NCI-H146 (cell line): Measurements from ENCODE around the gene MINDY1.

ENCODE experiments used
- DNase-seq: peaks from one replicate; lab custom pipeline; 2025; lab: John Stamatoyannopoulos, UW

MINDY1 gene, protein sequence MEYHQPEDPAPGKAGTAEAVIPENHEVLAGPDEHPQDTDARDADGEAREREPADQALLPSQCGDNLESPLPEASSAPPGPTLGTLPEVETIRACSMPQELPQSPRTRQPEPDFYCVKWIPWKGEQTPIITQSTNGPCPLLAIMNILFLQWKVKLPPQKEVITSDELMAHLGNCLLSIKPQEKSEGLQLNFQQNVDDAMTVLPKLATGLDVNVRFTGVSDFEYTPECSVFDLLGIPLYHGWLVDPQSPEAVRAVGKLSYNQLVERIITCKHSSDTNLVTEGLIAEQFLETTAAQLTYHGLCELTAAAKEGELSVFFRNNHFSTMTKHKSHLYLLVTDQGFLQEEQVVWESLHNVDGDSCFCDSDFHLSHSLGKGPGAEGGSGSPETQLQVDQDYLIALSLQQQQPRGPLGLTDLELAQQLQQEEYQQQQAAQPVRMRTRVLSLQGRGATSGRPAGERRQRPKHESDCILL

DNA sequence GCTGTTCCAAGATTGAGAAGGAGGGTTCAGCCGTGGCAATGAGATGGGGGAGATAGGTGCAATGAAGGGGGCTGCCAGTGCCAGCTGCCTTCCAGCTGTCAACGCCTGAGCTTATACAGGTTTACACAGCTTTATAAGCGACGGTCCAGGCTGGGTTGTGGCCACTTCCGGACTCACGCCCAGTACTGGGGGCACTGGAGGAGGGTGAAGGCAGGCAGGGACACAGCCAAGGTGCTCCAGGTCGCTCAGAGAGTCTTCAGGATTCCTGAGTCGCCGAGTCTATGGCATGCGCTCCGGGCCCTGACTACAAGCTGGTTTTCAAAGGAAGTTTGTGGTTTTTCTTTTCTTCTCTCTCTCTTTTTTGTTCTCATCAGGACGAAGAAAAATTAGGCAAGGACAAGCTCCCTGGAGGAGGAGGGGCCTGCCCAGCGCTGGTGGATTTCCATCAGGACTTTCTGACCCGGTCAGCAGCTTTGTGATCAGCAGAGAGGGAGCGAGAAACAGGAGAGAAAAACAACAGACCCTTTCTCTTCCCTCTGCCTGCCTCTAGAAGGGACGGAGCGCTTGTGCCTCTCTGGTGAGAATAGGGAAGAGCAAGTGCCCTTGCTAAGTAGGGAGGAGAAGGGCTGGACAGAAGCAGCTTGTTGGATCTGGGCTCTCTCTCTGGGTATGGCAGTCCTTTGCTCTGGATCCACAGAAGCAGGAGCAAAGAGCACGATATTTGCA, at the start of gene MINDY1:
MINDY1 (minus strand) TSS at position 576 of the 726 bp plus-strand sequence. CDS start 4,285 bp downstream, outside the sequence.
- peak; percentile 84 for DNase-seq

DNA sequence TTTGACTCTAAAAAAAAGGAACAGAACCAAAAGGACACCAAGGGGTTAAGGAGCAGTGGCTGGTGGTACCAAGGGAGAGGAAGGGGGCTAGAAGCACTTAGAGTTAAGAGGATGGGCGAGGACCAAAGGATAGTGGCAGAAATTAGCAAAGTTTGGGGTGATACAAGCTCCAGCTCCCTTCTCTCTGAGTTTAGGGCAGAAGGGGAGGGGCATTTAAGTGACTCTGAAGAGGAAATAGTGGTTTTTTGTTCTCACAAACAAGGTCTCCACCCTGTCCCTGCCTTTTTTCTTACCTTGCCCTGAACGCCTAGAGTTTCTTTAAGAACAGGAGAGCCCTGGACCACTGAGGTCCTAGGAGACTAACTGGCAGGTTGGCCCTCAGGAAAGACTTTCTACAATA, 49.4 kb upstream of the MINDY1 start:
- DNase-seq = no peak

DNA sequence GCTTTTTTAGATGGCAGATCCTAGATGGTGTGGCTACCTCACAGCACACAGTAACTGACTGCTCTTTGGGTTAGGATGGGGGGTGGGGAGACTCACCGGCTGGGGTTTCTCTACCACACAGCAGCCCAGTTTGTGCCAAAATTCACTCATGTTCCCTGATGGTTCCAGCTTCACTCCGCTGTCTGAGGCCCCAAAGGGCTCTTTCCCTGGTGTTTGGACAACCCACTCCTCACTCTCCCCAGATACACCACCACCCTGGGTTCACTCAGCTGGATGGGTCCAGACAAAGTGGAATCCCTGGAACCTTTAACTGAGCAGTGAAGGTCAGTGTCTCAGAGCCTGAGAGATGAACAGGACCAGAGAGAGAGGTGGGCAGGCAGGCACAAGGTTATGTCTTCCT, 48.9 kb upstream of the MINDY1 start:
- no peak for DNase-seq

DNA sequence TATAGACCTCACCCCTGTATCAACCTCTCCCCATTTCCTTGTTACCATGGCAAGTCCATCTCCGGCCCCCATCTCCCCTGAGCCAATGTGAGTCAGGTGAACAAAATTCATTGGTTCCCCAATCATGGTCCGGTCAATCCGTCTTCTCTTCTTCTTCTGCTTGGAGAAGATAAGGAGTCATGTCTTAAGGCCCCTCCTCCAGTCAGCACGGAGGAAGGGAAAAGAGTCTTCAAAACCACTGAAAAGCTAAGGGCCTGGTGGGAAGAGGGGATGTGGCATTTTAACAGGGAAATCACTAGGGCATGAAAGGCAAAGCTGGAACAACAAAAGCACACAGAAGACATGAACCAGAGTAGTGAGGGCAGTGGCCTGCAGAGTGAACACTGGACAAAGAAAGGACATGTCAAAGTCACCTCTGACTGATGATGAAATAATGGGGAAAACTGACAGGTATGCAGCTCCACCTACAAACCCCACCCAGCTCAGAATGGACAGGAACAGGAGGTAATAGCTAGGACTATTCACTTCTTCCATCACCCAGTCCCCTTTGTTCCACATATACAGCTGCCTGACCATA, 48.4 kb upstream of the MINDY1 start:
- no peak for DNase-seq

DNA sequence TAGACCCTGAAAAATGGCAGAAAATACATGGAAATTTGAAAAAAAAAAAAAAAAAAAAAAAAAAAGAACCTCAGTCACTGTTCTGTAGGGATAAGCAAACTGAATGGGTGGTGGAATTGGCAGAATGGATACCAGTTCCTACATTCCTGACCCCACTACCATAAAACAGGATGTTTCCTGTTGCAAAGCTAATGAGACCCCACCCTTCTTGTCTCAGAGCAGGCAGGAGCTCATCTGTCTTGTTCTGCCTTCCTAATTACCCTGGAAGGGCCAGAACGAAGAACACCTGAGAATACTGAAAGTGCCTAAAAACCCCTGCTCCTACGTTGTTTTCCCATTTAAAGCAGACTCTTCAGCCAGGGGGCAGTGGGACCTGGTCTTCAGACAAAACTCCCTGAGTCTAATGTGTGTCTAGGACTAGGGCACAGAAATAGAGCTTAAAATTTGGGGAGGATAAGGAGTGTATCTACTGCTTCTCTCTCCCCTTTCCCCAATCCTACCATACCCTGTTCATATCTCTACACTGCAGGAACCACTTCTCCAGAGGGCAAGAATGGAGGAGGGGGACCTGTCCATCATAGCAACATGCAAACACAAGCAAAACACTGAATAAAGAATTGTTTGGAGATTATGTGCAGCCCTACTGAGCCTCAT, 44.8 kb upstream of the MINDY1 start:
- DNase-seq = no peak

DNA sequence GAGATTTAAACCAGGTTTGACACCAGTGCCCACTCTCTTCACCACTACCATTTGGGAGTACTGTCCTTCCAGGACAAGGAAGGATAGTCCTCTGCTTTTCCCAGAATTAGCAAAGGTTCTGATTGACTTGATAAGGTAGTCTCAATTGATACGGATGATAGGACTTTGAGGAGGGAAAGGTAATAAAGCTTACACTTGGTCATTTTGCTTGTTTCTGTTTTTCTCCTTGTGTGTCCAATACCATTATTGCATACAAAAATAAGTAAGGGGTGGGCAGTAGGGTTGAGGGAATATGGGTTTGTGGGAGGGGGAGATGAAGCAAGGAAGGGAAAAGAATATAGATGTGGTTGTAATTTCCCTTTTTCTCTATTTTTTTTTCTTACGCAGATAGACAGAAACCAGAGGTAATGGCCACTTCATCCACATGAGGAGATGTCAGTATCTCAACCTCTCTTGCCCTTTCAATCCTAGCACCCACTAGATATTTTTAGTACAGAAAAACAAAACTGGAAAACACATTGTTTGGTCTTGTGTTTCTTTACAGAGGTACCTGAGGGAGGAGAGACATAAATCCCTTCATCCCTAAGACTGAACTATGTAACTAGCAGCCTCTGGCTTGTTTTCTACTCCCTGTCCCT, 43.5 kb upstream of the MINDY1 start:
- DNase-seq = no peak

DNA sequence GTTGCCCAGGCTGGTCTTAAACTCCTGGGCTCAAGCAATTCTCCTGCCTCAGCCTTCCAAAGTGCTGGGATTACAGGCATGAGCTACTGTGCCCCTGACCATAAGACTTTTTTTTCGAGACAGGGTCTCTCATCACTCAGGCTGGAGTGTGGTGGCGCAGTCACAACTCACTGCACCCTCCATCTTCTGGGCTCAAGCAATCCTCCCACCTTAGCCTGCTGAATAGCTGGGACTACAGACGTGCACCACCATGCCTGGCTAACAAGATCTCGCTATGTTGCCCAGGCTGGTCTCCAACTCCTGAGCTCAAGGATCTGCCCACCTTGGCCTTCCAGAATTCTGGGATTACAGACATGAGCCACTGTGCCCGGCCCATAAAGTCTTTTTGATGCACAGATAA, 42.8 kb upstream of the MINDY1 start:
- no peak for DNase-seq

DNA sequence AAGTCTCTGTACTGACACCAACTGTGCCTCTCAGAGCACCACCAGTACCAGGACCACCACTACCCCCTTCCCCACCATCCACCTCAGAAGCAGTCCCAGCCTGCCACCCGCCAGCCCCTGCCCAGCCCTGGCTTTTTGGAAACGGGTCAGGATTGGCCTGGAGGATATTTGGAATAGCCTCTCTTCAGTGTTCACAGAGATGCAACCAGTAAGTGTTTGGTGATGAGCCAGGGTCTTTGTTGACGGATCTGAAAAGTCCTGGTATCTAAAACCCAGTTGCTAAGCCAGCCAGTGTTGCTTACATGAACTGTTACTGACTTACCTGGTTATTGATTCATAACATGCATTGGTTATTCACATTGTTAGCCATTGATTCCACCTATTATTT, 41.9 kb upstream of the MINDY1 start:
- DNase-seq = no peak

DNA sequence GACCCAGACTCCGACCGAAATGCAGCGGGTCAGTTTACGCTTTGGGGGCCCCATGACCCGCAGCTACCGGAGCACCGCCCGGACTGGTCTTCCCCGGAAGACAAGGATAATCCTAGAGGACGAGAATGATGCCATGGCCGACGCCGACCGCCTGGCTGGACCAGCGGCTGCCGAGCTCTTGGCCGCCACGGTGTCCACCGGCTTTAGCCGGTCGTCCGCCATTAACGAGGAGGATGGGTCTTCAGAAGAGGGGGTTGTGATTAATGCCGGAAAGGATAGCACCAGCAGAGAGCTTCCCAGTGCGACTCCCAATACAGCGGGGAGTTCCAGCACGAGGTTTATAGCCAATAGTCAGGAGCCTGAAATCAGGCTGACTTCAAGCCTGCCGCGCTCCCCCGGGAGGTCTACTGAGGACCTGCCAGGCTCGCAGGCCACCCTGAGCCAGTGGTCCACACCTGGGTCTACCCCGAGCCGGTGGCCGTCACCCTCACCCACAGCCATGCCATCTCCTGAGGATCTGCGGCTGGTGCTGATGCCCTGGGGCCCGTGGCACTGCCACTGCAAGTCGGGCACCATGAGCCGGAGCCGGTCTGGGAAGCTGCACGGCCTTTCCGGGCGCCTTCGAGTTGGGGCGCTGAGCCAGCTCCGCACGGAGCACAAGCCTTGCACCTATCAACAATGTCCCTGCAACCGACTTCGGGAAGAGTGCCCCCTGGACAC, 41.4 kb upstream of the MINDY1 start:
- DNase-seq = peak; percentile 73

DNA sequence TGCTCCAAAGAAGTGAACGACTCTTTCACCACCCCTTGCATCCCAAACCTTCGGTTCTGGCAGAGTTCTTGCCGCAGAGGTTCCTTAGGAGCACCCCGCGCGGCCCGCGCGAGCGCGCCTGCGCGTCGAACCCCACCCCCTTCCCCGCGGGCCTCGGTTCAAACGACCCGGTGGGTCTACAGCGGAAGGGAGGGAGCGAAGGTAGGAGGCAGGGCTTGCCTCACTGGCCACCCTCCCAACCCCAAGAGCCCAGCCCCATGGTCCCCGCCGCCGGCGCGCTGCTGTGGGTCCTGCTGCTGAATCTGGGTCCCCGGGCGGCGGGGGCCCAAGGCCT, 40.9 kb upstream of the MINDY1 start, which contains the start of gene C1orf56:
C1orf56 (plus strand) TSS at position 161 of the 334 bp plus-strand sequence; CDS start at position 258, 97 bp downstream.
- peak; percentile 86 for DNase-seq

DNA sequence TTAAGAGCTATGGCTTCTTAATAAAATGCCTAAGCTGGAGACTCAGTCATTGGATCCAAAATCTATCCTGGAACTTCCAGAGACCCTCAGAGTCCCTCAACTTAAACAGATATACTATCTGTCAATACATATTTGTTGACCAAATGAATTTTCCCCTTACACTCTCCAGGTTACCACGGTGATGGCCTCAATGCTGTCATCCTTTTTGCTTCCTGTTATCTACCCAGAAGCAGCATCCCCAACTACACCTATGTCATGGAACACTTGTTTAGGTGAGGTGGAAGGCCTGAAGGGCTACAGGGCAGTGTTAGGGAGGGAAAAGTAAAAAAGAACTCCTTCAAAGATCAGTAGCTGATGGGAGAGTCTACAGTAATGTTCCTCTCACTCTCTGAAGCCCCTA, 36.5 kb upstream of the MINDY1 start:
- no peak for DNase-seq

DNA sequence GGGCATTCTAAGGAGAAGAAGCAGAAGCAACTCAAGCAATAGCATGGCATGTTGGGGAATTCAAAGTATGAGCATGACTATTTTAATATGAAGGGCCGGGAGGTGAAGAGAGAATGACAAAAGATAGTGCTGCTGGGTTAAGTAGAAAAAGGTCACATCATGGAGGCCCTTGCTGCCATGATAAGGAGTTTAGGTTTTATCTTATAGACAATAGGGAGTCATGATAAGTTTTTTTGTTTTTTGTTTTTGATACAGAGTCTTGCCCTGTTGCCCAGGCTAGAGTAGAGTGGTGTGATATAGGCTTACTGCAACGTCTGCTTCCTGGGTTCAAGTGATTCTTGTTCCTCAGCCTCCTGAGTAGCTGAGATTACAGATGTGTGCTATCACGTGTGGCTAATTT, 32.8 kb upstream of the MINDY1 start:
- DNase-seq = no peak

DNA sequence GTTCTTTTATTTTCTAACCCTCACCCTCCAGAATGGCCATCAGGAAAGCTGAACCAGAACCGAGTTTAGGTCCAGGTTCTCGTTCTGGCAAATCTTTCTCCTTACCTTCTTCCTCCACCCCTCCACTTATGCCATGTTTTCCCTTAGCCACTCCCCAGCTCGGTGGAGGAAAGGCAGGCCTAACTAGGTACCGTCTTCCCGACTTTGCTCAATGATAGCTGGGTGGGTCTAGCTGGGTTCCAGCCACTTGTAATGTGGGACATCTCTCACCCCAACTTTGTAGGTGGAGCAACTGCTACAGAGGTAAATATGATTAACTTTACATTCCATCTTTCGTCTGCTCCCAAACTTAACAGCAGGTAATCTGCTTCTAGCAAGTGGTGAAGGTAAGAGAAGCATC, 30.3 kb upstream of the MINDY1 start:
- no peak for DNase-seq

DNA sequence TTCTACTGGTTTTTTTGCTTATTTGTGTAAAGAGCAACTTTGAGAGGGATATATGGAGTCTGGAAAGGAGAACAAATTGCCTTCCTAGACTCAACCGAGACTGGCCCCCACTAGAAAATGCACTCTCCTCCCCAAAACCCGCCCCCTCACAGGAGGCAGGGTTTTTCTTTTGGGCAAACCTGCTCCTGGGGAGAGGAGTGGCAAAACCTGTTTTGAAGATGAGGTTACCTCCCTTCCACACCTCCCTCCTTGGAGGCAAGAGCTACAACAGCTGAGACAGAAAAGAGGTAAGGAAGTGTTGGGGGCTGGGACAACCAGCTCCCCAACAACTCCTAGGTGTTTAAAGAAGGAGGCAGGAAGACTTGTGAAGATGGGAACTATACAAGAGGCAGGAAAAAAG, 29.7 kb upstream of the MINDY1 start, which contains the start of gene BNIPL:
BNIPL (plus strand) TSS at position 231 of the 400 bp plus-strand sequence; CDS start at position 371, 140 bp downstream.
- no peak for DNase-seq

DNA sequence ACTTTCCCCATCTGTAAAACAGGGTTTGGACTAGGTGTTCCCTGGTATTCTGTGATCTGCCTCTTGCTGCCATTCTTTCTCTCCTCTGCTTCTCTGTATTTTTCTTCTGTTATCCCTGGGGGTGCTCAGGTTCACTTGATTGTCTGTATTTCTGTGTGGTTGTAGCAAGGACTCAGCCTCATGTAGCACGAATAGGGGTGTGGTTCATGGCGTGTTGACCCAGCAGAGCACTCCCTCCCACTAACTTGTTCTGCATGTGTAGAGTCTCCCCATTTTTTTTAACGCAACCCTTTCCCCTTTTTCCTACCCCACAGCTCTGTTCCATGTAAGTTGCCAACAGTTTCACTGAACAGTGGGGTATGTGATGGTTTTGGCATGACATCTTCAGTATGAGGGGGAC, 28.5 kb upstream of the MINDY1 start:
- DNase-seq = no peak

DNA sequence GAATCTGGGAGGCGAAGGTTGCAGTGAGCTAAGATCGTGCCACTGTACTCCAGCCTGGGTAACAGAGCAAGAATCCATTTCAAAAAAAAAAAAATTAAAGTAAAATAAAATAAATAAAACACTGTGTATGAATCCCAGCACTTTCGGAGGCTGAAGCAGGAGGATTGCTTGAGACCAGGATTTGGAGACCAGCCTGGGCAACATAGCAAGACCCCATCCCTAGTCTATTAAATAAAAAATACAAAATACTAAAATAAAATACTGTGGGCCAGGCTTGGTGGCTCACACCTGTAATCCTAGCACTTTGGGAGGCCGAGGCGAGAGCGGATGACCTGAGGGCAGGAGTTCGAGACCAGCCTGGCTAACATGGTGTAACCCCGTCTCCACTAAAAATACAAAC, 25.5 kb upstream of the MINDY1 start:
- no peak for DNase-seq

DNA sequence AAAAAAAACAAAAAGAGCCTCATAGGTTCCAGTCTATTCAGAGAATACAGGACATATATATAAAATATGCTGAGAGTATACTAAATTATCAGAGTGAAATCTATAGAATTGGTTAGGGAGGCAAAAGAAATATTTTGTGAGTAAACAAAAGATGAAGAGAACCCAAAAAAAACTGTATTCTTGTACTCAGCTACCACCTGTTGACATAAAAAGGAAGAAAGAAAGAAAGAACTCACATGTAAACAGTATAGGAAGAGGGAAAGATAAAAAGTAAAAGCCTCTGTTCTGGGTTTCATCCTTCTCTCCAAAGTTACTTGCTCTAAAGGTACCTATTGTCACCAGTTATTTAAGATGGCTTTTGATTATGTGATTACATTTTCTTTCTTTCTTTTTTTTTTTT, 19.8 kb upstream of the MINDY1 start:
- DNase-seq = no peak

DNA sequence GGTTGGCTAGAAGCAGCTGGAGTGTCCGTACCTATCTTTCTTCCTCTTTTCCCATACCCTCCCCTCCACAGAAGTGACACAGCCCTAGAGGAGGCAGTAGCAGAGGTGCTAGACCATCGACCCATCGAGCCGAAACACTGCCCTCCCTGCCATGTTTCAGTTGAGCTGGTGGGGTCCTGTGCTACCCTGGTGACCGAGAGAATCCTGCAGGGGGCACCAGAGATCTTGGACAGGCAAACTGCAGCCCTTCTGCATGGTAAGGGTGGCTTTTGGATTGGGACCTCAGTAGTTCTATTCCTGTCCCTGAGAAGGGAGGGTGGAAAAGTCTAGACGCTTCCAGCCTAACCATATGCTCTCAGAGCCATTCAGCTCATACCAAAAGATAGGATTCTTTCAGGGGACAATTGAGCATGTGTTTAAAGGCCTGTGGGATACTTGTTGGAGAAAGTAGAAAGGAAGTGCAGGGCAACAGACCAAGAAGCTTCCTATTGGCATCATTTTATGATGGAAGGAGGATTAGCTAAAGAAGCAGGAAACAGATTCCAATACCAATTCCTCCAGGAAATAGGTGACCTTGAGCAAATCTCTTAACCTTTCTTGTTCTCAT, 17.9 kb upstream of the MINDY1 start:
- DNase-seq = peak; percentile 66

DNA sequence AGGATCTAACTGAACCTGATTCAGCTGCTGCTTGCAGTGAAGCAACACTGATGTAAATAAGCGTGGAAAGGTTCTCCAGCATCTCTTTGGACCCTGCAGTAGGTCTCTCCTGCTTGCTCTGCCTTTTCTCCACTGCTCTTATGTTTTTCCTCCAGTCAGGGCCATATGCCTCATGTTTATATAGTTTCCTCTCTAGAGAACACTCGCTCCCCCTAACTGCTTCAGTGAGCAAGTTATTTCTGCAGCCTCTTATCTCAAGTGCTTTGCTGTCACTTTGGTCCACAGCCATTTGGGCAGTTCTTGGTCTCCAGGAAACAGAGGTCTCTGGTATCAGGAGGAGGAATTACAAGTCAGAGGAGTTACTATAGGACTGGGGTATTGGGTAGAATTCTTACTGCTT, 6.8 kb upstream of the MINDY1 start:
- DNase-seq = no peak

DNA sequence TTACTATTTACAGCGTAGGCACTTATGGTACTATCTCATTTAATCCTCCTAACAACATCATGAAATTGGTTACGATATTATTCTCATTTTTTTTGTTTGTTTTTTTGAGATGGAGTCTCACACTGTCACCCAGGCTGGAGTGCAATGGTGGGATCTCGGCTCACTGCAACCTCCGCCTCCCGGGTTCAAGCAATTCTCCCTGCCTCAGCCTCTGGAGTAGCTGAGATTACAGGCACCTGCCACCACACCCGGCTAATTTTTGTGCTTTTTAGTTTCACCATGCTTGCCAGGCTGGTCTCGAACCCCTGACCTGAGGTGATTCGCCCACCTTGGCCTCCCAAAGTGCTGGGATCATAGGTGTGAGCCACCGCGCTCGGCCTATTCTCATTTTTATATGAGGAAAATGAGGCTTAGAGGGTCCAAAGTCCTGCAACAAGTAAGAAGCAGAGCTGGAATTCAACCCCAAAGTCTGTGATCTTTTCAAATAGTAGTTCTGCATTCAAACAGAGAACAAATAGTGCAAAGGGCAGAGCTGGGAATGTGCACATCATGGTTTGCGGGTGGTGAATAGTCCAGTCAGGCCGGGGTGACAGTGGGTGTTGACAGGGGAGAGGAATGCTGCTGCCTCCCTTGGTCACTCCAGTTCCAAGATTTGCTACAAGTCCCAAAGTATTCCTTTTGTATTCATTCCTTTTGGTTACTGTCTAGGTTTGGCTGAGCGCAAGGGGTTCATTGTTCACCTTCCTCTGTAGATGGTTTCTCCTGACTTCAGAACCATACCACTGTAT, 6.2 kb upstream of the MINDY1 start:
- DNase-seq = no peak
